ENCODE data around the gene TOMM20. TPM values are rescaled to one million over a fixed set of nuclear protein-coding genes. Genes with fewer than 3 reads are reported as not detected.

Gene TOMM20
- total and polyA plus RNA-seq, 4 donors, result 60.6 to 115 (median 79.6) TPM

DNA sequence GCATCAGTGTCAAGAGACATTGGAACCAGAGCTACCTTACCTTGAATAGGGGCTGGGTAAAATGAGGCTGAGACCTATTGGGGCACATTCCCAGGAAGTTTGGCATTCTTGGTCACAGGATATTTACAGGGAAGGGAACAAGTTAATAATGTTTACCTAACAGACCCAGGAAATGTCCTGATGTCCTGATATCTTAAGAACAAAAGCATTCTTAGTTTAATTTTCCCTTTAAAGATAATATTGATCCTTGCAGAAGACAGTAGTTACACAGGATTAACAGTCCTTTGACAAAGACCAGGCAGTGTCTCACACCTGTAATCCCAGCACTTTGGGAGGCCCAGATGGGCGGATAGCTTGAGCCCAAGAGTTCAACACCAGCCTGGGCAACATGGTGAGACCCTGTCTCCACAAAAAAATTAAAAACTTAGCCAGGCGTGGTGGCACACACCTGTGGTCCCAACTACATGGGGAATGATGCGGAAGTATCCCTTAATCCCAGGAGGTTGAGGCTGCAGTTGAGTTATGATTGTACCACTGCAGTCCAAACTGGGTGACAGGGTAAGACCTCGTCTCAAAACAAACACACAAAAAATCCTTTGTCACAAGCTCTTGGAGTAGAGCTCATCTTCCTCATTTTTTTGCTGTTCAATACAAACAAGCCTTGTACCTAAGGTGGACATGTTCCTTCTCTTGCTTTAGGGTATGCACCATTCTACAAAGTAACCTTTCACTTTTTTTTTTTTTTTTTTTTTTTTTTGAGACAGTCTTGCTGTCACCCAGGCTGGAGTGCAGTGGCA, 1.3 kb upstream of the TOMM20 start:
- H3K9me3 ChIP-seq (ENCODE audit: control insufficient read depth in 4 of 4, insufficient read depth in 3 of 4, low read length in 3 of 4), result no peaks in the 10 kb centered on the region
- peaks cover 3 to 10% (median 8%) of the 10 kb centered on the region in 4 donors for H3K36me3 ChIP-seq (ENCODE audit: control insufficient read depth in 4 of 4, insufficient read depth in 4 of 4, low read length in 4 of 4)
- TF ChIP-seq, protein P1, sequence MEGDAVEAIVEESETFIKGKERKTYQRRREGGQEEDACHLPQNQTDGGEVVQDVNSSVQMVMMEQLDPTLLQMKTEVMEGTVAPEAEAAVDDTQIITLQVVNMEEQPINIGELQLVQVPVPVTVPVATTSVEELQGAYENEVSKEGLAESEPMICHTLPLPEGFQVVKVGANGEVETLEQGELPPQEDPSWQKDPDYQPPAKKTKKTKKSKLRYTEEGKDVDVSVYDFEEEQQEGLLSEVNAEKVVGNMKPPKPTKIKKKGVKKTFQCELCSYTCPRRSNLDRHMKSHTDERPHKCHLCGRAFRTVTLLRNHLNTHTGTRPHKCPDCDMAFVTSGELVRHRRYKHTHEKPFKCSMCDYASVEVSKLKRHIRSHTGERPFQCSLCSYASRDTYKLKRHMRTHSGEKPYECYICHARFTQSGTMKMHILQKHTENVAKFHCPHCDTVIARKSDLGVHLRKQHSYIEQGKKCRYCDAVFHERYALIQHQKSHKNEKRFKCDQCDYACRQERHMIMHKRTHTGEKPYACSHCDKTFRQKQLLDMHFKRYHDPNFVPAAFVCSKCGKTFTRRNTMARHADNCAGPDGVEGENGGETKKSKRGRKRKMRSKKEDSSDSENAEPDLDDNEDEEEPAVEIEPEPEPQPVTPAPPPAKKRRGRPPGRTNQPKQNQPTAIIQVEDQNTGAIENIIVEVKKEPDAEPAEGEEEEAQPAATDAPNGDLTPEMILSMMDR (IDR thresholded peaks at IDR 0.05; ENCODE audit: control extremely low read depth, extremely low read depth), result no peak
- no peak overlapping the region for H3K4me3 ChIP-seq
- DNase-seq, result no peak
- H3K27ac ChIP-seq (ENCODE audit: low read depth in 1 of 2, low read length in 1 of 2), result no peak overlapping the region
- WGBS, 2 donors, result 90 to 95% methylated on average over 4 of the region's 4 CpGs
- peaks cover 3 to 11% (median 8%) of the 10 kb centered on the region in 5 donors for H3K4me1 ChIP-seq (ENCODE audit: control insufficient read depth in 5 of 5, insufficient read depth in 5 of 5, low read length in 5 of 5)
- no peaks in the 10 kb centered on the region for H3K27me3 ChIP-seq (ENCODE audit: control insufficient read depth in 3 of 3, insufficient read depth in 3 of 3, low read length in 2 of 3)
- no peak overlapping the region for H3K9ac ChIP-seq (ENCODE audit: insufficient read depth in 1 of 2, low read length in 2 of 2)
- no peak for ATAC-seq (ENCODE audit: insufficient read depth, low FRiP score)

DNA sequence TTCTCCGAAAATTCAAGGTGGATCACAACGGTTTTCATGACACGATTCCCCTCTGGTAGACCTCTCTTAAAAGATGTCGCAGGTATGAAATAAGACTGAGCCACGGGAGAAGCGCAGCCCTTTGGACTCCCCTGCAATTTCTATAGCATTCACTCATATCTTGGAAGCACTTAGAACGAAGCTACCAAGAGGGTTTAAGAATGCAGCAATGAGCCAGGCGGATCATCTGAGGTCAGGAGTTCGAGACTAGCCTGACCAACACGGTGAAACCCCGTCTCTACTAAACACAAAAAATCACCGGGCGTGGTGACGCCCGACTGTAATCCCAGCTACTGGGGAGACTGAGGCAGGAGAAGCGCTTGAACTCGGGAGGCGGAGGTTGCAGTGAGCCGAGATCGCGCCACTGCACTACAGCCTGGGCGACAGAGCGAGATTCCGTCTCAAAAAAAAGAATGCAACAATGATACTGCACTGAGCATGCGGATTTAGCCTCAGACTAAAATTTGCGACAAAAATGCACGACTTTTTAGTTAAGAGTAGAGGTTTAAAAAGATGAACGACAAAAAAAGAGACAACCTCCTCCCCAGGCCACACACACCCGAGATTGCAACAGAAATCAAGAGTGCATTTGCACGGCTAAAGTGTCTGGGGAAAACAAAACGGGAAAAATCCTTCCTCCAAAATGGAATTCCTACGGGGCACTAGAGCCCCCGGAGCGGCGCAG, 743 bp downstream of the TOMM20 start:
- peak in 1 of 3 donors; percentile 48 for DNase-seq
- Histone ChIP-seq H3K27me3 (ENCODE audit: control insufficient read depth in 3 of 3, insufficient read depth in 3 of 3, low read length in 2 of 3) (no peaks in the 10 kb centered on the region), H3K4me3 (peak overlapping the region; percentile 97), H3K9ac (ENCODE audit: insufficient read depth in 1 of 2, low read length in 2 of 2) (peak overlapping the region; percentile 91 to 99), H3K27ac (ENCODE audit: low read depth in 1 of 2, low read length in 1 of 2) (peak overlapping the region; percentile 77 to 98), H3K9me3 (ENCODE audit: control insufficient read depth in 4 of 4, insufficient read depth in 3 of 4, low read length in 3 of 4) (no peaks in the 10 kb centered on the region), H3K36me3 (ENCODE audit: control insufficient read depth in 4 of 4, insufficient read depth in 4 of 4, low read length in 4 of 4) (peaks cover 0 to 9% (median 4%) of the 10 kb centered on the region in 4 donors), H3K4me1 (ENCODE audit: control insufficient read depth in 5 of 5, insufficient read depth in 5 of 5, low read length in 5 of 5) (peaks cover 3 to 15% (median 10%) of the 10 kb centered on the region in 5 donors)
- ATAC-seq (ENCODE audit: insufficient read depth, low FRiP score), result no peak
- 1 to 2% methylated on average over 35 of the region's 35 CpGs for WGBS, 2 donors
- TF ChIP-seq, protein P1 (IDR thresholded peaks at IDR 0.05; ENCODE audit: control extremely low read depth, extremely low read depth), result no peak

DNA sequence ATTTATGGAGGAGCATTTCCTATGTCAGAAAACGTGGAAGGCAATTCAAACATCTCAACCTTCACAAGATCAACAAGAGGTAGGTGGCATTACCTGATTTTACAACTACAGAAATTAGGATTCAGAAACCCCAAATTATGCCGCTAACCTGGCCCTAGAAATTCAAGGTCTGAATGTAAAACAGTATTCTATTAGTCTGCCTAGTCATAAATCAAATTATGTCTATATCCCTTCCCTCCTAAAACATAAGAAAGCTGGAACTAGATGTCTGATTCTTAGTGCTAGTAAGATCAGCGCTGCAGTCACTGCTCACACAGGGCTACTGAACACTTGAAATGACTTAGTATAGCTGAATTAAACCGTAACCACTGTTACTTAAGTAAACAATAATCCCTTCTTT, 1.4 kb downstream of the TOMM20 start:
- no peaks in the 10 kb centered on the region for H3K9me3 ChIP-seq (ENCODE audit: control insufficient read depth in 4 of 4, insufficient read depth in 3 of 4, low read length in 3 of 4)
- no peaks in the 10 kb centered on the region for H3K27me3 ChIP-seq (ENCODE audit: control insufficient read depth in 3 of 3, insufficient read depth in 3 of 3, low read length in 2 of 3)
- H3K4me3 ChIP-seq, result peak overlapping the region; percentile 13
- H3K36me3 ChIP-seq (ENCODE audit: control insufficient read depth in 4 of 4, insufficient read depth in 4 of 4, low read length in 4 of 4), result peaks cover 0 to 5% (median 4%) of the 10 kb centered on the region in 4 donors
- H3K9ac ChIP-seq (ENCODE audit: insufficient read depth in 1 of 2, low read length in 2 of 2), result peak overlapping the region; percentile 26 to 91
- ATAC-seq (ENCODE audit: insufficient read depth, low FRiP score) (no peak), DNase-seq (no peak)
- H3K4me1 ChIP-seq (ENCODE audit: control insufficient read depth in 5 of 5, insufficient read depth in 5 of 5, low read length in 5 of 5), result peaks cover 3 to 22% (median 10%) of the 10 kb centered on the region in 5 donors
- H3K27ac ChIP-seq (ENCODE audit: low read depth in 1 of 2, low read length in 1 of 2), result no peak overlapping the region
- TF ChIP-seq, protein P1 (IDR thresholded peaks at IDR 0.05; ENCODE audit: control extremely low read depth, extremely low read depth), result no peak
- 24 to 40% methylated on average over 4 of the region's 4 CpGs for WGBS, 2 donors
